Measurements from ENCODE around the gene FAM149A. TPM values are rescaled to one million over a fixed set of nuclear protein-coding genes. Genes with fewer than 3 reads are reported as not detected.

FAM149A gene
- 13.6 and 14.4 TPM in 2 replicates for total RNA-seq

GRCh38 chr4:186104114-186104889, at the start of gene FAM149A:
TSS of gene FAM149A (plus strand) at chr4:186104704.

GRCh38 chr4:186068581-186069348, 35.7 kb upstream of the FAM149A start, which contains the start of gene TLR3:
TSS of gene TLR3 (plus strand) at chr4:186069156. CDS start at chr4:186076620, 7,464 bp downstream.

GRCh38 chr4:186191200-186192065, 86.9 kb downstream of the FAM149A start, which contains the start of gene CYP4V2:
TSS of gene CYP4V2 (plus strand) at chr4:186191567. CDS start at chr4:186191824, 257 bp downstream.

Small RNA genes within 50 kb of the gene (small RNA-seq; reads per million reads assigned to genes)
- gene RF00322, result not detected

Other genes starting within 250 kb of the FAM149A start
- gene TLR3, start 35.5 kb upstream of the FAM149A start, total RNA-seq, result 17.9 and 29.9 TPM in 2 replicates
- gene CYP4V2, start 86.9 kb downstream of the FAM149A start, total RNA-seq, result 40.0 and 64.9 TPM in 2 replicates
- gene KLKB1, start 122.8 kb downstream of the FAM149A start, total RNA-seq, result 0.26 and 0.54 TPM in 2 replicates
- gene F11, start 161.5 kb downstream of the FAM149A start, total RNA-seq, result not detected in 2 replicates